ENCODE data around the gene MAP3K14.

MAP3K14 gene

GRCh38 chr17:45277992-45278391 is 38.8 kb downstream of the MAP3K14 start:
- no peaks in the 10 kb centered on the region for H3K9me3 ChIP-seq (ENCODE audit: control insufficient read depth, low read length)
- peaks cover 8% of the 10 kb centered on the region for H3K36me3 ChIP-seq (ENCODE audit: control insufficient read depth, insufficient read depth, low read length)
- peaks cover 17% of the 10 kb centered on the region for H3K4me1 ChIP-seq (ENCODE audit: control insufficient read depth, insufficient read depth, low read length)
- H3K4me3 ChIP-seq (ENCODE audit: low read length) = no peak overlapping the region
- no peak overlapping the region for H3K9ac ChIP-seq (ENCODE audit: low read length)
- no peaks in the 10 kb centered on the region for H3K27me3 ChIP-seq (ENCODE audit: control insufficient read depth, insufficient read depth, low read length)

- Histone ChIP-seq H3K9ac (ENCODE audit: low read length) (no peak overlapping the region), H3K4me1 (ENCODE audit: control insufficient read depth, insufficient read depth, low read length) (peaks cover 17% of the 10 kb centered on the region), H3K9me3 (ENCODE audit: control insufficient read depth, low read length) (no peaks in the 10 kb centered on the region), H3K27me3 (ENCODE audit: control insufficient read depth, insufficient read depth, low read length) (no peaks in the 10 kb centered on the region), H3K36me3 (ENCODE audit: control insufficient read depth, insufficient read depth, low read length) (peaks cover 8% of the 10 kb centered on the region), H3K4me3 (ENCODE audit: low read length) (no peak overlapping the region)
These were observed 39.5 kb downstream of the MAP3K14 start for GRCh38 chr17:45277216-45277849.

GRCh38 chr17:45276031-45276430 is 40.8 kb downstream of the MAP3K14 start:
- Histone ChIP-seq H3K9me3 (ENCODE audit: control insufficient read depth, low read length) (no peaks in the 10 kb centered on the region), H3K4me3 (ENCODE audit: low read length) (no peak overlapping the region), H3K9ac (ENCODE audit: low read length) (no peak overlapping the region), H3K4me1 (ENCODE audit: control insufficient read depth, insufficient read depth, low read length) (peaks cover 17% of the 10 kb centered on the region), H3K27me3 (ENCODE audit: control insufficient read depth, insufficient read depth, low read length) (no peaks in the 10 kb centered on the region), H3K36me3 (ENCODE audit: control insufficient read depth, insufficient read depth, low read length) (peaks cover 8% of the 10 kb centered on the region)

- H3K4me3 ChIP-seq (ENCODE audit: low read length) = no peak overlapping the region
- peaks cover 24% of the 10 kb centered on the region for H3K36me3 ChIP-seq (ENCODE audit: control insufficient read depth, insufficient read depth, low read length)
- no peaks in the 10 kb centered on the region for H3K27me3 ChIP-seq (ENCODE audit: control insufficient read depth, insufficient read depth, low read length)
- H3K9me3 ChIP-seq (ENCODE audit: control insufficient read depth, low read length) = no peaks in the 10 kb centered on the region
- H3K9ac ChIP-seq (ENCODE audit: low read length) = no peak overlapping the region
- H3K4me1 ChIP-seq (ENCODE audit: control insufficient read depth, insufficient read depth, low read length) = peaks cover 17% of the 10 kb centered on the region
These were observed 42.8 kb downstream of the MAP3K14 start for GRCh38 chr17:45274033-45274432.

- H3K27me3 ChIP-seq (ENCODE audit: control insufficient read depth, insufficient read depth, low read length) = no peaks in the 10 kb centered on the region
- no peak overlapping the region for H3K9ac ChIP-seq (ENCODE audit: low read length)
- peaks cover 24% of the 10 kb centered on the region for H3K36me3 ChIP-seq (ENCODE audit: control insufficient read depth, insufficient read depth, low read length)
- H3K9me3 ChIP-seq (ENCODE audit: control insufficient read depth, low read length) = no peaks in the 10 kb centered on the region
- H3K4me1 ChIP-seq (ENCODE audit: control insufficient read depth, insufficient read depth, low read length) = peaks cover 13% of the 10 kb centered on the region
- no peak overlapping the region for H3K4me3 ChIP-seq (ENCODE audit: low read length)
These were observed 43.3 kb downstream of the MAP3K14 start for GRCh38 chr17:45273551-45273957.

- Histone ChIP-seq H3K9ac (ENCODE audit: low read length) (no peak overlapping the region), H3K4me3 (ENCODE audit: low read length) (no peak overlapping the region), H3K27me3 (ENCODE audit: control insufficient read depth, insufficient read depth, low read length) (no peaks in the 10 kb centered on the region), H3K36me3 (ENCODE audit: control insufficient read depth, insufficient read depth, low read length) (peaks cover 39% of the 10 kb centered on the region), H3K4me1 (ENCODE audit: control insufficient read depth, insufficient read depth, low read length) (no peaks in the 10 kb centered on the region), H3K9me3 (ENCODE audit: control insufficient read depth, low read length) (no peaks in the 10 kb centered on the region)
These were observed 45.2 kb downstream of the MAP3K14 start for GRCh38 chr17:45271603-45272002.

- H3K9ac ChIP-seq (ENCODE audit: low read length) = no peak overlapping the region
These were observed 45.9 kb downstream of the MAP3K14 start for GRCh38 chr17:45270828-45271418.

GRCh38 chr17:45269912-45270311 is 46.9 kb downstream of the MAP3K14 start:
- peaks cover 46% of the 10 kb centered on the region for H3K36me3 ChIP-seq (ENCODE audit: control insufficient read depth, insufficient read depth, low read length)
- H3K9me3 ChIP-seq (ENCODE audit: control insufficient read depth, low read length) = no peaks in the 10 kb centered on the region
- no peak overlapping the region for H3K4me3 ChIP-seq (ENCODE audit: low read length)
- H3K9ac ChIP-seq (ENCODE audit: low read length) = no peak overlapping the region
- H3K4me1 ChIP-seq (ENCODE audit: control insufficient read depth, insufficient read depth, low read length) = peaks cover 6% of the 10 kb centered on the region
- no peaks in the 10 kb centered on the region for H3K27me3 ChIP-seq (ENCODE audit: control insufficient read depth, insufficient read depth, low read length)

More at GRCh38 chr17:45270828-45271418, 45.9 kb downstream of the MAP3K14 start:
- peaks cover 44% of the 10 kb centered on the region for H3K36me3 ChIP-seq (ENCODE audit: control insufficient read depth, insufficient read depth, low read length)
- H3K4me3 ChIP-seq (ENCODE audit: low read length) = no peak overlapping the region
- no peaks in the 10 kb centered on the region for H3K27me3 ChIP-seq (ENCODE audit: control insufficient read depth, insufficient read depth, low read length)
- peaks cover 2% of the 10 kb centered on the region for H3K4me1 ChIP-seq (ENCODE audit: control insufficient read depth, insufficient read depth, low read length)
- H3K9me3 ChIP-seq (ENCODE audit: control insufficient read depth, low read length) = no peaks in the 10 kb centered on the region

GRCh38 chr17:45267436-45268055 is 49.3 kb downstream of the MAP3K14 start:
- Histone ChIP-seq H3K9ac (ENCODE audit: low read length) (no peak overlapping the region), H3K36me3 (ENCODE audit: control insufficient read depth, insufficient read depth, low read length) (peaks cover 48% of the 10 kb centered on the region), H3K4me1 (ENCODE audit: control insufficient read depth, insufficient read depth, low read length) (peaks cover 12% of the 10 kb centered on the region), H3K27me3 (ENCODE audit: control insufficient read depth, insufficient read depth, low read length) (no peaks in the 10 kb centered on the region), H3K9me3 (ENCODE audit: control insufficient read depth, low read length) (no peaks in the 10 kb centered on the region), H3K4me3 (ENCODE audit: low read length) (no peak overlapping the region)

GRCh38 chr17:45266372-45266926 is 50.4 kb downstream of the MAP3K14 start:
- H3K4me3 ChIP-seq (ENCODE audit: low read length) = no peak overlapping the region
- H3K9ac ChIP-seq (ENCODE audit: low read length) = no peak overlapping the region
- H3K9me3 ChIP-seq (ENCODE audit: control insufficient read depth, low read length) = no peaks in the 10 kb centered on the region
- peaks cover 19% of the 10 kb centered on the region for H3K4me1 ChIP-seq (ENCODE audit: control insufficient read depth, insufficient read depth, low read length)
- H3K36me3 ChIP-seq (ENCODE audit: control insufficient read depth, insufficient read depth, low read length) = peaks cover 48% of the 10 kb centered on the region
- H3K27me3 ChIP-seq (ENCODE audit: control insufficient read depth, insufficient read depth, low read length) = no peaks in the 10 kb centered on the region

- Histone ChIP-seq H3K9ac (ENCODE audit: low read length) (no peak overlapping the region), H3K36me3 (ENCODE audit: control insufficient read depth, insufficient read depth, low read length) (peaks cover 47% of the 10 kb centered on the region), H3K9me3 (ENCODE audit: control insufficient read depth, low read length) (no peaks in the 10 kb centered on the region), H3K27me3 (ENCODE audit: control insufficient read depth, insufficient read depth, low read length) (no peaks in the 10 kb centered on the region), H3K4me1 (ENCODE audit: control insufficient read depth, insufficient read depth, low read length) (peaks cover 23% of the 10 kb centered on the region), H3K4me3 (ENCODE audit: low read length) (no peak overlapping the region)
These were observed 51.0 kb downstream of the MAP3K14 start for GRCh38 chr17:45265821-45266220.

GRCh38 chr17:45264988-45265387 is 51.8 kb downstream of the MAP3K14 start:
- peaks cover 39% of the 10 kb centered on the region for H3K36me3 ChIP-seq (ENCODE audit: control insufficient read depth, insufficient read depth, low read length)

More at GRCh38 chr17:45264988-45265387, 51.8 kb downstream of the MAP3K14 start:
- no peaks in the 10 kb centered on the region for H3K9me3 ChIP-seq (ENCODE audit: control insufficient read depth, low read length)
- H3K27me3 ChIP-seq (ENCODE audit: control insufficient read depth, insufficient read depth, low read length) = no peaks in the 10 kb centered on the region
- no peak overlapping the region for H3K4me3 ChIP-seq (ENCODE audit: low read length)
- H3K4me1 ChIP-seq (ENCODE audit: control insufficient read depth, insufficient read depth, low read length) = peaks cover 23% of the 10 kb centered on the region
- H3K9ac ChIP-seq (ENCODE audit: low read length) = no peak overlapping the region

All from mucosa of stomach (tissue), 1 donor.